ENCODE results near the gene ABHD6.

Gene ABHD6

DNA sequence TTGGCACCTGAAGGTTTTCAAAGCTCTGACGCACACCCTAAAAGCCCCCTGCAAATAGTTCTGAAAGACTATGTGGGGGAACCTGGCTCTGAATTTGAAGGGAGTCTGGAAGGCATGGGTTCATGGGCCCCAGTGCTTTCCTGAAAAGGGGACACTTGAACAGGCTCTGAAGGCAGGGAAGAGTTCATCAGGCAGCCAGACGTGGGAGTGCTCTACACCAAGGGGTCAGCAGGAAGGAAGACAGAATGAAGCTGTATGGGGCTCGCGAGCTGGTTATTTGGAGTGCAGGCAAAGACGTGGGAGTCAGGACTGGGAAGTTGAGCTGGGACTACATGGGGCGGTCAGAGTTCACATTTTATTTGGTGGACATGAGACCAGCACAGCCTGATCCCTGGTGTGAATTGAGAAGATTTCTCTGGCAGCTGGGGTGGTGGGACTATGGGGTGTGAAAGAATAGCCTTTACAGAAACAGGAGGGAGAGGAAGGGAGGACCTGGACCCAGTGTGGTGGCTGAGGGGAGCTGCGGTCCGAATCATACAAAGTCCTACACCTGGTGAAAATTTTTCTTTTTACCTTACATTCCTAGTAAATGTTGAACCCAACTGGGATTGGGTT is 12.6 kb downstream of the ABHD6 start:
- no peak overlapping the region for H3K4me3 ChIP-seq (ENCODE audit: low read length)
- no peak for DNase-seq (ENCODE audit: low read depth)
- TF ChIP-seq CTCF (IDR thresholded peaks at IDR 0.05; ENCODE audit: insufficient read depth, low read depth, low read length, missing control alignments), result no peak

GRCh38 chr3:58251631-58252035 is 14.0 kb downstream of the ABHD6 start:
- no peak for DNase-seq (ENCODE audit: low read depth)
- H3K4me3 ChIP-seq (ENCODE audit: low read length), result no peak overlapping the region
- TF ChIP-seq CTCF (IDR thresholded peaks at IDR 0.05; ENCODE audit: insufficient read depth, low read depth, low read length, missing control alignments), result no peak

DNA sequence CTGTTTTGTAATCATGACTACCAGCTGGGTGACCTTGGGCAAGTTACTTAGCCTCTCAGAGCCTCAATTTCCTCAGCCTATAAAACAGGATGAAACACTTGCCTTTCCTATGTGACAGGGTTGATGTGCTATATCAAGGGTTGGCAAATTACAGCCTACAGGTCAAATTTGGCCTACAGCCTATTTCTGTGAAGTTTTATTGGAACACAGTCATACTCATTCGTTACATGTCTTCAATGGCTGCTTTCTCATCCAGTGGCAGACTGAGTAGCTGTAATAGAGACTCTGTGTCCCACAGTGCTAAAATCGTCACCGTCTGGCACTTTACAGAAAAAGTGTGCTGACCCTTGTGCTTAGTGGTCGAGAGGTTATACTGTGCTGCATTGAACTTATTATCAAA is 16.6 kb downstream of the ABHD6 start:
- DNase-seq (ENCODE audit: low read depth), result no peak
- no peak overlapping the region for H3K4me3 ChIP-seq (ENCODE audit: low read length)
- no peak for TF ChIP-seq CTCF (IDR thresholded peaks at IDR 0.05; ENCODE audit: insufficient read depth, low read depth, low read length, missing control alignments)

DNA sequence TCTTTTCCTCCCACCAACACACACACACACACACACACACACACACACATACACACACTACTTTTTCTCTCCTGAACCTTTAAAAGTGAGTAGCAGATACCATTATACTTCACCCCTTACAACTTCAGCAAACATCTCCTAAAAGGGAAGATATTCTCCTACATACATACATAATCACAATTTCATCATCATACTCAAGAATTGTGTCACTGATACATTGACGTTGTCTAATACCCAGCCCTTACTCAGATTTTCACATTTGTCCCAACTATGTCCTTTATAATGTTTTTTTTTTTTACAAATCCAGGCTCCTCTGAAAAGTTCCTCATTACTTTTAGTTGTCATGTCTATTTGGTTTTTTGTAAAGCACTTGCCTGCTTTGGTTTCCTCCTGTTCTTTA is 18.5 kb downstream of the ABHD6 start:
- no peak for TF ChIP-seq CTCF (IDR thresholded peaks at IDR 0.05; ENCODE audit: insufficient read depth, low read depth, low read length, missing control alignments)
- no peak for DNase-seq (ENCODE audit: low read depth)
- H3K4me3 ChIP-seq (ENCODE audit: low read length), result no peak overlapping the region

DNA sequence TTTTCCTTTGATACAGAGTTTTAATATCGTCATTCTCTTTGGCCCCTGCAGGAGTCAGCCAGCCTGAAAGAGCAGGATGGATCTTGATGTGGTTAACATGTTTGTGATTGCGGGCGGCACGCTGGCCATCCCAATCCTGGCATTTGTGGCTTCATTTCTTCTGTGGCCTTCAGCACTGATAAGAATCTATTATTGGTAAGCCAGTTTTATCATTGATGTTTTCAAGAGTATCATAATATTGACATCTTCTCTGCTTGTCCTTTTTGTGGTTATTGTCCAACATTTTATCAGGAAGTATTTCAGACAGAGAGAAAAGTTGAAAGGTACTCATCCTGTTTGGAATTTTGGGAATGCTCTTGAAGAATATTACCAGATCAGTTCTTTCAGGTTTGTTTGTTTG is 18.9 kb downstream of the ABHD6 start:
- no peak for DNase-seq (ENCODE audit: low read depth)
- no peak for TF ChIP-seq CTCF (IDR thresholded peaks at IDR 0.05; ENCODE audit: insufficient read depth, low read depth, low read length, missing control alignments)
- no peak overlapping the region for H3K4me3 ChIP-seq (ENCODE audit: low read length)

DNA sequence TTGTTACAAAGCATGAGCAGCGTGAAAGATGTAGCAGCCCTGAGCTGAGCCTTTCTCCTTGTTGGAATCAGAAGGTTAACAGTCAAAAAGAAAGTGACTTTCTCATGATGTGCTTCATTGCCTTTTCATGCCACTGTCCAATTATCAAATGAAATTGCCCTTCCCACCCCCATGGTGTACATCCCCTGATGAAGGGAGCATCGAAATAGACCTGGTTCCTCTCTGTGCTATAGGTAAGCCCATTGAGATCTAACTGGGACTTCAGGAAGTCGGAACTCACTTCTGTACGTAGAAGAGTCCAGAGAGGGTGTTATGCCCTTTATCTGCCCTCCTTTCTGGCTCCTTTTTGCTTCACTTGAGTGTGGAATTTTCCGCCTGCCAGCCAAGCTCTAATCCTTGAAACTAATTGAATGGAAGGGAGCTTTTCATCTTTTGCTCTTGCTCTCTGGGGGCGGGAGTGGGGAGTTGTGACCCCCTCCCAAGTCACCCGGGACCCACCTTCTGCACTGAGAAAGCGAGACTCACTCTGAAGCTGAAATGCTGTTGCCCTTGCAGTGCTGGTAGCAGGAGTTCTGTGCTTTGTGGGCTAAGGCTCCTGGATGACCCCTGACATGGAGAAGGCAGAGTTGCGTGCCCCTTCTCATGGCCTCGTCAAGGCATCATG is 20.9 kb downstream of the ABHD6 start:
- TF ChIP-seq CTCF (IDR thresholded peaks at IDR 0.05; ENCODE audit: insufficient read depth, low read depth, low read length, missing control alignments), result no peak

DNA sequence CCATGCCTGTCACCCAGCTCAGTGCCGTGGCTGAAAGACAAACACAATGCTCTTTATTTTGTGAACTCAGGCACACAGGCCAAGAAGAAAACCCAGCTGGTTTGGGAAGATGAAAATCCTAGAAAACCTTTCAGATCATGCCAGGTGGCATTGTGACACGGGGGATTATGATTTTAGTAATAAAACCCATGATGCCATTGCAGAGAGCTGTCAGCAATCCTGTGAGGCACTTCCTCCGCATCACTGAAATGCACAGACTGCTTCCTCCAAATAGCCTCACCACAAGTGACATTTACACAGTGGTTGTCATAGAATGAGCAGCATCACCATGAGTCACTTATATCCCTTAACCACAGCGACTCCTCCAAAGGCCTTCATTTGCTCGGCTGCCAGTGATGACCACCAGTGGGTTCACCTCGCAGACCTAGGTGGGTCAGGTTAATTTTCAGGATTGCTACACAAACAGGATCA is 22.7 kb downstream of the ABHD6 start:
- no peak for TF ChIP-seq CTCF (IDR thresholded peaks at IDR 0.05; ENCODE audit: insufficient read depth, low read depth, low read length, missing control alignments)
- DNase-seq (ENCODE audit: low read depth), result peak; percentile 29
- H3K4me3 ChIP-seq (ENCODE audit: low read length), result no peak overlapping the region

More for the DNA sequence above, 20.9 kb downstream of the ABHD6 start:
- DNase-seq (ENCODE audit: low read depth), result no peak
- H3K4me3 ChIP-seq (ENCODE audit: low read length), result no peak overlapping the region

All from epithelial cell of esophagus (primary cell).